RWPE2 (cell line): ENCODE measurements around the gene AMH.

ENCODE experiments used
- ATAC-seq: fragments of 200-7000 bp; cut with Tn5 transposase; 3 replicates; pipeline ENCODE4 v1.9.1; 2021; ENCODE audit warnings: low read depth
- DNase-seq: peaks from one replicate; pipeline ENCODE4 v3.0.0-alpha.2; 2020; ENCODE audit warnings: low spot score
- H3K27ac ChIP-seq: fragments of 450-650 bp; 2 replicates; pipeline ENCODE4 v1.5.1; 2017; ENCODE audit warnings: mild to moderate bottlenecking; ENCODE audit not compliant: poor library complexity, severe bottlenecking
- H3K27me3 ChIP-seq: fragments of 250-450 bp; sonication (Bioruptor Pico); 2 replicates; pipeline ENCODE4 v1.5.1; 2021; ENCODE audit warnings: mild to moderate bottlenecking, moderate library complexity; ENCODE audit not compliant: insufficient read depth, poor library complexity, severe bottlenecking
- H3K36me3 ChIP-seq: fragments of 250-450 bp; sonication (Bioruptor Pico); 2 replicates; pipeline ENCODE4 v1.5.1; 2020; ENCODE audit warnings: low read depth, mild to moderate bottlenecking, moderate library complexity
- H3K4me1 ChIP-seq: fragments of 250-450 bp; sonication (Bioruptor Pico); 2 replicates; pipeline ENCODE4 v1.5.1; 2021; ENCODE audit warnings: mild to moderate bottlenecking, moderate library complexity; ENCODE audit not compliant: insufficient read depth, poor library complexity, severe bottlenecking
- H3K4me3 ChIP-seq: fragments of 250-450 bp; sonication (Bioruptor Pico); 2 replicates; pipeline ENCODE4 v1.5.1; 2021; ENCODE audit warnings: mild to moderate bottlenecking, moderate library complexity; ENCODE audit not compliant: severe bottlenecking
- H3K9me3 ChIP-seq: fragments of 250-450 bp; sonication (Bioruptor Pico); 2 replicates; pipeline ENCODE4 v1.5.1; 2021; ENCODE audit warnings: mild to moderate bottlenecking, moderate library complexity; ENCODE audit not compliant: severe bottlenecking
- CTCF ChIP-seq: fragments of 450-650 bp; IDR thresholded peaks from one replicate; pipeline ENCODE4 v1.5.1; 2017; ENCODE audit warnings: mild to moderate bottlenecking, moderate library complexity; ENCODE audit not compliant: poor library complexity, severe bottlenecking

Gene AMH

GRCh38 chr19:2261438-2262172, 12.5 kb downstream of the AMH start:
- DNase-seq: no peak
- H3K9me3 ChIP-seq: no peaks in the 10 kb centered on the region
- H3K27ac ChIP-seq: no peak overlapping the region

GRCh38 chr19:2266183-2266993, 17.3 kb downstream of the AMH start:
- Histone ChIP-seq H3K36me3 (peaks cover 11% of the 10 kb centered on the region), H3K9me3 (no peaks in the 10 kb centered on the region), H3K4me1 (peaks cover 4% of the 10 kb centered on the region), H3K4me3 (no peak overlapping the region), H3K27ac (no peak overlapping the region), H3K27me3 (no peaks in the 10 kb centered on the region)
- peak; percentile 61 for DNase-seq
- ATAC-seq: no peak
- TF ChIP-seq CTCF: no peak

More at GRCh38 chr19:2261438-2262172, 12.5 kb downstream of the AMH start:
- H3K36me3 ChIP-seq: no peaks in the 10 kb centered on the region
- no peak for ATAC-seq
- H3K4me1 ChIP-seq: no peaks in the 10 kb centered on the region
- H3K27me3 ChIP-seq: no peaks in the 10 kb centered on the region
- TF ChIP-seq CTCF: peak; percentile 34
- no peak overlapping the region for H3K4me3 ChIP-seq

- H3K4me1 ChIP-seq: peaks cover 8% of the 10 kb centered on the region
- DNase-seq (no peak), ATAC-seq (no peak)
- H3K36me3 ChIP-seq: peaks cover 32% of the 10 kb centered on the region
- H3K9me3 ChIP-seq: no peaks in the 10 kb centered on the region
- peak overlapping the region; percentile 87 for H3K27ac ChIP-seq
- H3K4me3 ChIP-seq: peak overlapping the region; percentile 95
- no peak for TF ChIP-seq CTCF
- no peaks in the 10 kb centered on the region for H3K27me3 ChIP-seq
Observed at GRCh38 chr19:2268480-2268830, 19.3 kb downstream of the AMH start.

- DNase-seq (no peak), ATAC-seq (no peak)
- Histone ChIP-seq H3K27me3 (no peaks in the 10 kb centered on the region), H3K4me1 (peaks cover 8% of the 10 kb centered on the region), H3K36me3 (peaks cover 32% of the 10 kb centered on the region), H3K9me3 (no peaks in the 10 kb centered on the region), H3K4me3 (peak overlapping the region; percentile 95), H3K27ac (peak overlapping the region; percentile 87)
- TF ChIP-seq CTCF: no peak
Observed at GRCh38 chr19:2268861-2269243, 19.7 kb downstream of the AMH start.
